IMR-90 (cell line): ENCODE measurements around the gene IFI30. TPM values are rescaled to one million over a fixed set of nuclear protein-coding genes. Genes with fewer than 3 reads are reported as not detected.

Experiments used
- ATAC-seq: fragments of 200-7000 bp; cut with Tn5 transposase; 2 replicates; pipeline ENCODE4 v1.9.1; 2020; ENCODE audit warnings: low read depth, mild to moderate bottlenecking, moderate library complexity
- BruUV-seq: library from RNA; stranded (reverse); fragments of 400-500 nt; replicated peaks from 2 replicates; lab custom pipeline; 2021; lab: Mats Ljungman, UMichigan
- CTCF ChIA-PET: fragments of 300-600 bp; formaldehyde crosslinking; extraction: SDS; loops from one replicate; lab custom pipeline; 2021; ENCODE audit warnings: antibody characterized with exemption; lab: Yijun Ruan, JAX
- POLR2A ChIA-PET: fragments of 300-600 bp; sonication (Branson Sonifier 250); formaldehyde crosslinking; loops from one replicate; lab custom pipeline; 2022; ENCODE audit warnings: antibody characterized with exemption; ENCODE audit not compliant: unreplicated experiment; lab: Charles Lee
- DNase-seq: peaks from one replicate; pipeline ENCODE4 v3.0.0; 2013
- H2AFZ ChIP-seq: replicated peaks from 2 replicates; pipeline ENCODE3; 2013; ENCODE audit warnings: low read length, mild to moderate bottlenecking; ENCODE audit not compliant: poor library complexity
- H2AK5ac ChIP-seq: 2 replicates; pipeline ENCODE4 v1.6.1; 2013; ENCODE audit warnings: low read depth, low read length, inconsistent platforms
- H2AK9ac ChIP-seq: replicated peaks from 2 replicates; pipeline ENCODE3; 2013; ENCODE audit warnings: mild to moderate bottlenecking, low read depth, low read length, moderate library complexity; ENCODE audit not compliant: poor library complexity
- H2BK120ac ChIP-seq: 2 replicates; pipeline ENCODE4 v1.6.1; 2013; ENCODE audit warnings: low read depth, low read length, inconsistent platforms
- H2BK15ac ChIP-seq: 3 replicates; pipeline ENCODE4 v1.6.1; 2013; ENCODE audit warnings: low read depth, low read length, inconsistent platforms
- H2BK20ac ChIP-seq: 2 replicates; pipeline ENCODE4 v1.6.1; 2013; ENCODE audit warnings: low read depth, mild to moderate bottlenecking, inconsistent platforms, low read length, moderate library complexity
- H2BK5ac ChIP-seq: 2 replicates; pipeline ENCODE4 v1.6.1; 2013; ENCODE audit warnings: mild to moderate bottlenecking, low read depth, low read length, inconsistent platforms; ENCODE audit not compliant: poor library complexity, severe bottlenecking
- H3K14ac ChIP-seq: replicated peaks from 2 replicates; pipeline ENCODE4 v1.6.1; 2013; ENCODE audit warnings: low read depth, low read length, inconsistent platforms
- H3K18ac ChIP-seq: 2 replicates; pipeline ENCODE4 v1.6.1; 2013; ENCODE audit warnings: low read depth, low read length, control low read depth
- H3K23ac ChIP-seq: 2 replicates; pipeline ENCODE4 v1.6.1; 2013; ENCODE audit warnings: low read depth, low read length, inconsistent platforms
- H3K27ac ChIP-seq: 2 replicates; pipeline ENCODE4 v1.5.1; 2013; ENCODE audit warnings: mild to moderate bottlenecking, control low read depth, low read length; ENCODE audit not compliant: insufficient read depth
- H3K27me3 ChIP-seq: 2 replicates; pipeline ENCODE4 v1.6.1; 2013; ENCODE audit warnings: low read length; ENCODE audit not compliant: control insufficient read depth, insufficient read depth
- H3K36me3 ChIP-seq: 2 replicates; pipeline ENCODE4 v1.6.1; 2013; ENCODE audit warnings: low read length, mixed read lengths; ENCODE audit not compliant: control insufficient read depth, insufficient read depth
- H3K4ac ChIP-seq: 2 replicates; pipeline ENCODE4 v1.6.1; 2013; ENCODE audit warnings: low read depth, low read length, inconsistent platforms
- H3K4me1 ChIP-seq: 2 replicates; pipeline ENCODE4 v1.6.1; 2013; ENCODE audit warnings: low read length, mixed read lengths; ENCODE audit not compliant: control insufficient read depth, insufficient read depth
- H3K4me2 ChIP-seq: 2 replicates; pipeline ENCODE4 v1.6.1; 2013; ENCODE audit warnings: low read depth, mild to moderate bottlenecking, control low read depth, low read length, moderate library complexity
- H3K4me3 ChIP-seq: 2 replicates; pipeline ENCODE4 v1.5.1; 2013; ENCODE audit warnings: low read depth, mild to moderate bottlenecking, control low read depth, low read length, moderate library complexity; ENCODE audit not compliant: insufficient read depth
- H3K56ac ChIP-seq: 2 replicates; pipeline ENCODE4 v1.6.1; 2013; ENCODE audit warnings: low read length, inconsistent platforms; ENCODE audit not compliant: insufficient read depth; ENCODE audit errors: extremely low read depth
- H3K79me1 ChIP-seq, 2 experiments: 2 replicates each; pipeline ENCODE4 v1.6.1; 2013; ENCODE audit warnings: low read length in 2 of 2, inconsistent platforms in 1 of 2, low read depth in 1 of 2
- H3K9ac ChIP-seq: 2 replicates; pipeline ENCODE4 v1.6.1; 2013; ENCODE audit warnings: low read depth, low read length, control low read depth
- H3K9me1 ChIP-seq: 2 replicates; pipeline ENCODE4 v1.6.1; 2013; ENCODE audit warnings: low read length, inconsistent platforms; ENCODE audit not compliant: insufficient read depth
- H3K9me3 ChIP-seq: 2 replicates; pipeline ENCODE4 v1.6.1; 2013; ENCODE audit warnings: low read length; ENCODE audit not compliant: control insufficient read depth, insufficient read depth
- H4K20me1 ChIP-seq: 2 replicates; pipeline ENCODE4 v1.6.1; 2013; ENCODE audit warnings: low read length, inconsistent platforms; ENCODE audit not compliant: insufficient read depth
- H4K5ac ChIP-seq: 2 replicates; pipeline ENCODE4 v1.6.1; 2013; ENCODE audit warnings: mild to moderate bottlenecking, low read depth, low read length, control low read depth
- H4K8ac ChIP-seq, 2 experiments: 2 replicates each; pipeline ENCODE4 v1.6.1; 2013; ENCODE audit warnings: low read depth in 2 of 2, low read length in 2 of 2, control low read depth in 1 of 2, inconsistent platforms in 1 of 2
- H4K91ac ChIP-seq: 2 replicates; pipeline ENCODE4 v1.6.1; 2013; ENCODE audit warnings: low read depth, low read length, inconsistent platforms; ENCODE audit not compliant: insufficient read depth
- CEBPB ChIP-seq: IDR thresholded peaks from 2 replicates; pipeline ENCODE4 v1.6.1; 2012; ENCODE audit warnings: low read depth, low read length, improper control_type of control experiment
- CHD1 ChIP-seq: IDR thresholded peaks from 2 replicates; pipeline ENCODE4 v1.6.1; 2012; ENCODE audit warnings: low read depth, low read length, improper control_type of control experiment
- FOS ChIP-seq: fragments of 150-350 bp; IDR thresholded peaks from 2 replicates; pipeline ENCODE4 v1.6.1; 2016; ENCODE audit warnings: low read depth, low read length
- MAFK ChIP-seq: IDR thresholded peaks from 2 replicates; pipeline ENCODE4 v1.6.1; 2012; ENCODE audit warnings: low read depth, low read length, improper control_type of control experiment
- MXI1 ChIP-seq: IDR thresholded peaks from 2 replicates; pipeline ENCODE4 v1.6.1; 2012; ENCODE audit warnings: low read depth, mild to moderate bottlenecking, low read length, moderate library complexity, borderline replicate concordance
- NFE2L2 ChIP-seq: fragments of 150-350 bp; IDR thresholded peaks from 2 replicates; pipeline ENCODE4 v1.6.1; 2016; ENCODE audit warnings: low read depth, mild to moderate bottlenecking, low read length
- RAD21 ChIP-seq: IDR thresholded peaks from 2 replicates; pipeline ENCODE4 v1.6.1; 2012; ENCODE audit warnings: low read length, improper control_type of control experiment
- RCOR1 ChIP-seq: IDR thresholded peaks from 2 replicates; pipeline ENCODE4 v1.6.1; 2012; ENCODE audit warnings: mild to moderate bottlenecking, low read length, improper control_type of control experiment; ENCODE audit not compliant: insufficient replicate concordance
- RFX5 ChIP-seq: IDR thresholded peaks from 2 replicates; pipeline ENCODE4 v1.8.0; 2012; ENCODE audit warnings: low read depth, mild to moderate bottlenecking, low read length, moderate library complexity
- SMC3 ChIP-seq: fragments of 150-350 bp; IDR thresholded peaks from 2 replicates; pipeline ENCODE4 v1.6.1; 2016; ENCODE audit warnings: low read depth, mild to moderate bottlenecking, antibody characterized with exemption, low read length, moderate library complexity
- WGBS, 2 experiments: methylation state at CpG; one replicate each; pipeline versions ENCODE4 v1.1.5 to v1.1.7; 2013; ENCODE audit warnings: missing lambda C conversion rate in 2 of 2; ENCODE audit not compliant: insufficient read length in 1 of 2; ENCODE audit errors: extremely low coverage in 2 of 2; 5-methylcytosine and 5-hydroxymethylcytosine counted together
- dilution Hi-C: fragments of 300-500 bp; cut with HindIII; formaldehyde crosslinking; loops from one replicate; pipeline ENCODE4 v1.14.3; 2018; ENCODE audit warnings: low sequenced_read_pairs; ENCODE audit not compliant: unreplicated experiment
- in situ Hi-C: fragments of 300-500 bp; cut with MboI; formaldehyde crosslinking; loops from 3 replicates; pipeline ENCODE4 v1.14.3; 2019; ENCODE audit warnings: low sequenced_read_pairs, inconsistent platforms, mixed read lengths
- intact Hi-C: fragments of 100-400 bp; cut with micrococcal nuclease; formaldehyde crosslinking; loops from 2 replicates; pipeline ENCODE4 v1.10.0; 2022
- polyA plus RNA-seq, 3 experiments: library from polyadenylated mRNA; depleted of rRNA; stranded (reverse); fragments of >200 nt; gene quantifications; 2 replicates each; pipeline ENCODE4 v1.2.3, GENCODE V29; 2012; ENCODE audit warnings: low replicate concordance in 1 of 3
- total RNA-seq: library from RNA; depleted of rRNA; stranded (reverse); fragments of >200 nt; gene quantifications from 2 replicates; pipeline ENCODE4 v1.2.3, GENCODE V29; 2012
- TF ChIP-seq, protein P1 (sequence below): fragments of 150-350 bp; IDR thresholded peaks from 2 replicates; pipeline ENCODE4 v1.6.1; 2016; ENCODE audit warnings: low read depth, mild to moderate bottlenecking, low read length, moderate library complexity, borderline replicate concordance
- TF ChIP-seq, protein P2 (sequence below): fragments of 150-350 bp; IDR thresholded peaks from 2 replicates; pipeline ENCODE4 v1.6.1; 2017; ENCODE audit warnings: mild to moderate bottlenecking, antibody characterized with exemption, low read length, low read depth
- TF ChIP-seq, protein P3 (sequence below): conservative IDR thresholded peaks from 2 replicates; pipeline ENCODE4 v1.5.1; 2012; ENCODE audit warnings: mild to moderate bottlenecking, low read depth, low read length, improper control_type of control experiment

IFI30 gene
- total and polyA plus RNA-seq, 2 of the 4 experiments (the other 2 are of a cell fraction): 2.3 TPM

DNA sequence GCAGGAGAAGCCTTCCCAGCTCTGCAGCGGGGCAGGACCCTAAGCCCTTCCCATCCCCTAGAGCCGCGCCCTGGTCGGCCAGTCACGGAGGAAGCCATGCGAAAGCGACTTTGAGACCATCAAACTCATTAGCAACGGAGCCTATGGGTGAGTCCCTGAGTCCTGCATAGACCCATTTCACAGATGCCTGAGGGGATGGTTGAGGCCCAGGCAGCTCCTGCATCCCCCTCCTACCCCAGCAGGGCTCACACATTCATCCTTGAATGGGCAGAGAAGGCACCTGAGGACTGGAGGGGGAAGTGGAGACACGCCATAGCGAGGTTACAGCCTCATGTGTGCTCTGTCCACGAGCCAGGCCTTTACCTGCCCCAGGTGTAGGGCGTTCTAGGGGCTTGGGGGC, 44.8 kb upstream of the IFI30 start:
- in situ Hi-C loops: no loop called here
- POLR2A ChIA-PET: no interaction called here

More for the DNA sequence above, 44.8 kb upstream of the IFI30 start:
- H3K27me3 ChIP-seq: no peaks in the 10 kb centered on the region
- no peak overlapping the region for H2BK5ac ChIP-seq
- H4K5ac ChIP-seq: no peak overlapping the region
- H3K9ac ChIP-seq: no peak overlapping the region
- CTCF ChIA-PET: interaction anchor here (1.0 kb wide), 1 partner anchor 16 kb away, joined by 4 read pairs; no protein-coding TSS in a partner anchor
- H2AFZ ChIP-seq: no peak overlapping the region
- intact Hi-C loops: no loop called here
- H3K79me1 ChIP-seq: no peaks in the 10 kb centered on the region
- H3K56ac ChIP-seq: no peak overlapping the region
- dilution Hi-C loops: no loop called here
- TF ChIP-seq MXI1: no peak
- TF ChIP-seq CEBPB: no peak
- no peak for TF ChIP-seq MAFK
- TF ChIP-seq RCOR1: no peak
- no peak for TF ChIP-seq RAD21
- TF ChIP-seq, protein P1, sequence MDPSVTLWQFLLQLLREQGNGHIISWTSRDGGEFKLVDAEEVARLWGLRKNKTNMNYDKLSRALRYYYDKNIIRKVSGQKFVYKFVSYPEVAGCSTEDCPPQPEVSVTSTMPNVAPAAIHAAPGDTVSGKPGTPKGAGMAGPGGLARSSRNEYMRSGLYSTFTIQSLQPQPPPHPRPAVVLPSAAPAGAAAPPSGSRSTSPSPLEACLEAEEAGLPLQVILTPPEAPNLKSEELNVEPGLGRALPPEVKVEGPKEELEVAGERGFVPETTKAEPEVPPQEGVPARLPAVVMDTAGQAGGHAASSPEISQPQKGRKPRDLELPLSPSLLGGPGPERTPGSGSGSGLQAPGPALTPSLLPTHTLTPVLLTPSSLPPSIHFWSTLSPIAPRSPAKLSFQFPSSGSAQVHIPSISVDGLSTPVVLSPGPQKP: no peak
- no peak for TF ChIP-seq RFX5
- TF ChIP-seq FOS: no peak
- TF ChIP-seq NFE2L2: no peak
- TF ChIP-seq, protein P2, sequence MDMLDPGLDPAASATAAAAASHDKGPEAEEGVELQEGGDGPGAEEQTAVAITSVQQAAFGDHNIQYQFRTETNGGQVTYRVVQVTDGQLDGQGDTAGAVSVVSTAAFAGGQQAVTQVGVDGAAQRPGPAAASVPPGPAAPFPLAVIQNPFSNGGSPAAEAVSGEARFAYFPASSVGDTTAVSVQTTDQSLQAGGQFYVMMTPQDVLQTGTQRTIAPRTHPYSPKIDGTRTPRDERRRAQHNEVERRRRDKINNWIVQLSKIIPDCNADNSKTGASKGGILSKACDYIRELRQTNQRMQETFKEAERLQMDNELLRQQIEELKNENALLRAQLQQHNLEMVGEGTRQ: no peak
- TF ChIP-seq SMC3: no peak
- TF ChIP-seq CHD1: no peak
- TF ChIP-seq, protein P3, sequence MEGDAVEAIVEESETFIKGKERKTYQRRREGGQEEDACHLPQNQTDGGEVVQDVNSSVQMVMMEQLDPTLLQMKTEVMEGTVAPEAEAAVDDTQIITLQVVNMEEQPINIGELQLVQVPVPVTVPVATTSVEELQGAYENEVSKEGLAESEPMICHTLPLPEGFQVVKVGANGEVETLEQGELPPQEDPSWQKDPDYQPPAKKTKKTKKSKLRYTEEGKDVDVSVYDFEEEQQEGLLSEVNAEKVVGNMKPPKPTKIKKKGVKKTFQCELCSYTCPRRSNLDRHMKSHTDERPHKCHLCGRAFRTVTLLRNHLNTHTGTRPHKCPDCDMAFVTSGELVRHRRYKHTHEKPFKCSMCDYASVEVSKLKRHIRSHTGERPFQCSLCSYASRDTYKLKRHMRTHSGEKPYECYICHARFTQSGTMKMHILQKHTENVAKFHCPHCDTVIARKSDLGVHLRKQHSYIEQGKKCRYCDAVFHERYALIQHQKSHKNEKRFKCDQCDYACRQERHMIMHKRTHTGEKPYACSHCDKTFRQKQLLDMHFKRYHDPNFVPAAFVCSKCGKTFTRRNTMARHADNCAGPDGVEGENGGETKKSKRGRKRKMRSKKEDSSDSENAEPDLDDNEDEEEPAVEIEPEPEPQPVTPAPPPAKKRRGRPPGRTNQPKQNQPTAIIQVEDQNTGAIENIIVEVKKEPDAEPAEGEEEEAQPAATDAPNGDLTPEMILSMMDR: no peak
- no peak overlapping the region for H3K23ac ChIP-seq
- no TSS peak for BruUV-seq
- WGBS, 2 experiments: no CpG with 5 or more reads among the region's 12 CpGs
- no peak overlapping the region for H2BK20ac ChIP-seq
- H4K20me1 ChIP-seq: no peaks in the 10 kb centered on the region; the same call in 1 of the 2 replicates
- H3K9me3 ChIP-seq: no peaks in the 10 kb centered on the region
- no peaks in the 10 kb centered on the region; the same call in 1 of the 2 replicates for H3K4me1 ChIP-seq
- H4K8ac ChIP-seq: no peak overlapping the region
- ATAC-seq (no peak), DNase-seq (no peak)
- H3K14ac ChIP-seq: no peak overlapping the region
- H3K27ac ChIP-seq: no peak overlapping the region
- H3K9me1 ChIP-seq: no peaks in the 10 kb centered on the region; the same call in 1 of the 2 replicates
- H3K4me2 ChIP-seq: no peak overlapping the region
- H3K18ac ChIP-seq: no peak overlapping the region
- H3K4me3 ChIP-seq: no peak overlapping the region
- peaks cover 53% of the 10 kb centered on the region for H3K36me3 ChIP-seq
- no peak overlapping the region for H2BK15ac ChIP-seq
- no peak overlapping the region for H2AK9ac ChIP-seq
- no peak overlapping the region for H3K4ac ChIP-seq
- H2BK120ac ChIP-seq: no peak overlapping the region
- no peak overlapping the region for H2AK5ac ChIP-seq
- no peak overlapping the region for H4K91ac ChIP-seq
